NT2/D1 (cell line): ENCODE results near the gene THBS1.

Source experiments
- DNase-seq: peaks from one replicate; pipeline ENCODE4 v3.0.0-alpha.2; 2011; ENCODE audit warnings: low read depth, low spot score
- H3K27me3 ChIP-seq: 2 replicates; pipeline ENCODE4 v1.6.0; 2011; ENCODE audit warnings: mild to moderate bottlenecking; ENCODE audit not compliant: insufficient read length, insufficient read depth
- H3K36me3 ChIP-seq: 2 replicates; pipeline ENCODE4 v1.6.1; 2011; ENCODE audit warnings: mild to moderate bottlenecking, low read length, mixed read lengths; ENCODE audit not compliant: insufficient read depth, insufficient read length
- H3K4me1 ChIP-seq: 2 replicates; pipeline ENCODE4 v1.5.1; 2011; ENCODE audit not compliant: insufficient read depth, insufficient read length
- H3K4me3 ChIP-seq: 2 replicates; pipeline ENCODE4 v1.5.1; 2011; ENCODE audit warnings: low read depth; ENCODE audit not compliant: insufficient read length
- H3K9ac ChIP-seq: 2 replicates; pipeline ENCODE4 v1.6.0; 2011; ENCODE audit warnings: low read depth; ENCODE audit not compliant: insufficient read length
- H3K9me3 ChIP-seq: 2 replicates; pipeline ENCODE4 v1.5.1; 2011; ENCODE audit warnings: mild to moderate bottlenecking, low read length; ENCODE audit not compliant: insufficient read depth
- SUZ12 ChIP-seq: IDR thresholded peaks from 2 replicates; pipeline ENCODE4 v1.6.1; 2011; ENCODE audit not compliant: insufficient read length, insufficient read depth; ENCODE audit errors: extremely low read depth
- YY1 ChIP-seq: IDR thresholded peaks from 2 replicates; pipeline ENCODE4 v1.6.1; 2011; ENCODE audit not compliant: insufficient read length, insufficient read depth
- ZNF274 ChIP-seq: IDR thresholded peaks from 2 replicates; pipeline ENCODE4 v1.6.1; 2011; ENCODE audit warnings: mild to moderate bottlenecking, low read depth, low read length

THBS1 gene

GRCh38 chr15:39585871-39586301 lies 5.0 kb downstream of the THBS1 start:
- Histone ChIP-seq H3K9me3 (no peaks in the 10 kb centered on the region), H3K36me3 (peaks cover 97% of the 10 kb centered on the region), H3K9ac (no peak overlapping the region), H3K27me3 (no peaks in the 10 kb centered on the region), H3K4me3 (no peak overlapping the region), H3K4me1 (peaks cover 5% of the 10 kb centered on the region)
- no peak for TF ChIP-seq YY1
- no peak for TF ChIP-seq SUZ12
- TF ChIP-seq ZNF274, result no peak
- DNase-seq, result no peak

DNA sequence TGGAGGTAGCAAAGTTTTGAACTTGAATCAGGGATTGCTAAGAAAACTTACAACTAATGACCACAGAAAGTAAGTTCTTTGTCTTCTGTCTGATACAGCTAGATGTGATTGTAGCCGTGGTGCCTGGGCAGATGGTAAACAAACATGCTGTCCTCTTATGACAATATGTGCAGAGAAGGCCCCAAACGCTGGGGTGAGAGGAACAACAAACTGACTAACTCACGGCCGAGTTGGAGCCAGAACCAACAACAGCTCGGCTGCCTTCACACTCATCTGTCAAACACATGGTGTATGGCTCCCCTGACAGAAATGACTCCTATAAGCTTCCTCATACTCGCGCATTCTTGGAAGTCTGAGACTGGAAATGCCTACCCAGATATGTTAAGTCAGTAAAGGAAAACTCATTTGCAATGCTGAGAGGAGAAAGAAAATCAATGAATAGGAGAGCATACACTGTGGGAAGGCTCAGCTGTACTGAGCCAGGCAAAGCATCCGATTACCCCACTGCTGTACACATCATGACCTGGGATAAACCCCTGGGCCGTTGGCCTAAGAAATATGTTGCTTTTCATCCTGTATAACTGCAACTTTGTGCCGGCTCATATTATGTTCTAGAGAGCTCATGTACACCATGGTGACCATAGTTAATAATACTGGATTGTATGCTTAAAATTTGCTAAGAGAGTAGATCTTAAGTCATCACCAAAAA lies 5.7 kb downstream of the THBS1 start:
- H3K27me3 ChIP-seq, result no peaks in the 10 kb centered on the region
- H3K4me1 ChIP-seq, result peaks cover 5% of the 10 kb centered on the region
- no peaks in the 10 kb centered on the region for H3K9me3 ChIP-seq
- no peak overlapping the region for H3K9ac ChIP-seq
- peaks cover 99% of the 10 kb centered on the region for H3K36me3 ChIP-seq
- no peak for TF ChIP-seq ZNF274
- H3K4me3 ChIP-seq, result no peak overlapping the region
- no peak for DNase-seq

DNA sequence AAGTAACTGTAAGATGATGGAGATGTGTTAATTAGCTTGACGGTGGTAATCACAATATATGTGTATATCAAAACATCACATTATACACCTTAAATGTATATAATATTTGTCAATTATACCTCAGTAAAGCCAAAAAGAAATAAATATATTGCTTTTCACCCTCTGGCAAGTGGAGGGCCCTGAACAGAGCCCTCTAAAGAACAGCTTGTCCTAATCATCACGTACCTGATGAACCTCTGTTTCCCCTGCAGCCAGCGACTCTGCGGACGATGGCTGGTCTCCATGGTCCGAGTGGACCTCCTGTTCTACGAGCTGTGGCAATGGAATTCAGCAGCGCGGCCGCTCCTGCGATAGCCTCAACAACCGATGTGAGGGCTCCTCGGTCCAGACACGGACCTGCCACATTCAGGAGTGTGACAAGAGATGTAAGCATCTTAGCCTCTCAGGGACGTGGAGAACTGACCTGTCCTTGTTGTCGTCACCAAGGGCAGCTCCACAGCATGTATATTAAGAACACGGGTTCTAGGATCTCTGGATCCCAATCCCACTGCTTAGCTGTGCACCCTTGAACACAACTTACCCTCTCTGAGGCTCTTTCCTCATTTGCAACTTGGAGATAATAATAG lies 6.3 kb downstream of the THBS1 start:
- no peak for TF ChIP-seq ZNF274
- TF ChIP-seq SUZ12, result no peak
- no peak for TF ChIP-seq YY1
- Histone ChIP-seq H3K9me3 (no peaks in the 10 kb centered on the region), H3K27me3 (no peaks in the 10 kb centered on the region), H3K9ac (no peak overlapping the region), H3K36me3 (peaks cover 99% of the 10 kb centered on the region), H3K4me3 (no peak overlapping the region), H3K4me1 (peaks cover 5% of the 10 kb centered on the region)
- DNase-seq, result no peak

DNA sequence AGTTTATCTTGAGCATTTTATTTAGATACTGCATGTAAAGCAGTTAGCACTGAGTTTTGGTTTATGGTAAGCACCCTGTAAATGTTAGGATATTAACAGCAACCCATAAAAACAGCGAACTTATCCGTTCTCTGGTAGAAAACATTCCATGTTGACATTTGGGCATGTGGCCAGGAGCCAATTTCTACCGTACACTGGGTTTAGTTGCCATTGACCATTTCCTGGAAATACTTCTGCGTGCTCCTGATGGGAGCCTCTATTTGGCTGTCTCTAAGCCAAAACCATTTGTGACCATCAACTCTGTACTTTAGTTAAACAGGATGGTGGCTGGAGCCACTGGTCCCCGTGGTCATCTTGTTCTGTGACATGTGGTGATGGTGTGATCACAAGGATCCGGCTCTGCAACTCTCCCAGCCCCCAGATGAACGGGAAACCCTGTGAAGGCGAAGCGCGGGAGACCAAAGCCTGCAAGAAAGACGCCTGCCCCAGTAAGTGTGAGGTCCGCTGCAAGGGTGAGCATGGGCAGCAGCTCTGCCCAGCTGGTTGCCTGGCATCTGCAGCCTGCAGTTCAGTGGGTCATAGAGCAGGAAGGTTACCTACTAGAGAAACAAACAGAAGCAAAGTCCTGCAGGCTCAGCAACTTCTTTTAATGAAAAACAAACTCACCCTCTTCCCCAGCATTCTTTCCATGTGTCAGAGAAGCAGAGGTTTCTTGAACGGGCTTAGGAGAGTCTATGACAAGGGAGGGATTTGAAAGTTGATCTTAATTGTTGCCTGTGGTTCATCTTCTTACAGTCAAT lies 7.1 kb downstream of the THBS1 start:
- Histone ChIP-seq H3K4me1 (no peaks in the 10 kb centered on the region), H3K36me3 (peaks cover 99% of the 10 kb centered on the region), H3K27me3 (no peaks in the 10 kb centered on the region), H3K4me3 (no peak overlapping the region), H3K9ac (no peak overlapping the region), H3K9me3 (no peaks in the 10 kb centered on the region)
- no peak for DNase-seq
- TF ChIP-seq SUZ12 (no peak), ZNF274 (no peak), YY1 (no peak)

- Histone ChIP-seq H3K27me3 (no peaks in the 10 kb centered on the region), H3K9ac (no peak overlapping the region), H3K4me1 (no peaks in the 10 kb centered on the region), H3K36me3 (peaks cover 100% of the 10 kb centered on the region), H3K9me3 (no peaks in the 10 kb centered on the region), H3K4me3 (no peak overlapping the region)
- no peak for DNase-seq
- TF ChIP-seq SUZ12, result no peak
- TF ChIP-seq YY1, result no peak
- no peak for TF ChIP-seq ZNF274
Measured at GRCh38 chr15:39588531-39589192, 7.8 kb downstream of the THBS1 start.

- TF ChIP-seq YY1, result no peak
- TF ChIP-seq SUZ12, result no peak
- no peak for TF ChIP-seq ZNF274
- no peaks in the 10 kb centered on the region for H3K27me3 ChIP-seq
- no peaks in the 10 kb centered on the region for H3K9me3 ChIP-seq
- no peak for DNase-seq
- no peak overlapping the region for H3K4me3 ChIP-seq
- peaks cover 100% of the 10 kb centered on the region for H3K36me3 ChIP-seq
- H3K4me1 ChIP-seq, result no peaks in the 10 kb centered on the region
- no peak overlapping the region for H3K9ac ChIP-seq
Measured at GRCh38 chr15:39589193-39589814, 8.4 kb downstream of the THBS1 start.
